CD1c-positive myeloid dendritic cell (primary cell): ENCODE measurements around the gene THRB.
"Not testable (repeated sequence)": the region's sequence is repeated elsewhere in the genome, so short reads cannot be mapped to it uniquely, and the experiment has no call there.

ENCODE experiments used
- DNase-seq: peaks from one replicate; pipeline ENCODE4 v3.0.0-alpha.2; 2016; ENCODE audit errors: extremely low spot score

THRB gene

DNA sequence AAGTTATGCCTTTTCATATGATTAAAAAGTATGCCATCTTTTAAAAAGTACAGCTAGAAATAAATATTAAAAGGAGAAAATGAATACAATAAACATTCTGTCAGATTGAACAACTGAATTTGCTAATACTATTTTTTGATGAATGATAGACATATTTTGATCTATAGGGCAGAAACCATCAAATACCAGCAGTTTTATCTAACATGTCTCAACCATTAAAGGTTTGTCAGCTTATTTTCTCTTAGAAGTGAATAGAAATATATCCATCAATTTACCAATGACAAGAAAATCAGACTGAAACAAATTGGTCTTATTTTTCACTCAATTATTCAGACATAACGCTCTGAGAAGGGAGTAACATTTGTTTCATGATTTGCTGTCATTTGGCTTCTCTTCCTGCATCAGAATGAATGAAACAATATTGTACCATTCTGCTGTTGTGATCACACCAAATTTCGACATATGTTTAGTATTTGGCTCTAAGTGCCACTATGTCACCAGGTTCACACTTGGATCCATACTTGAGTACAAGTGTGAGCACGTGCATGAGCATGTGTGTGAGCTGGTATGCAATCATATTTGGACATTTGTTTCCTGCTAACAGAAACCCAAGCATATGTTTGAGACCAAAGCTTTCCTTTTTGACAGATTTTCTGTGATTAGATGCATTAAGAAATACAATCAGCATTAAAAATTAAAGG lies 86.5 kb downstream of the THRB start:
- DNase-seq: no peak

- DNase-seq: no peak
Observed at GRCh38 chr3:24406900-24407299, 87.8 kb downstream of the THRB start.

DNA sequence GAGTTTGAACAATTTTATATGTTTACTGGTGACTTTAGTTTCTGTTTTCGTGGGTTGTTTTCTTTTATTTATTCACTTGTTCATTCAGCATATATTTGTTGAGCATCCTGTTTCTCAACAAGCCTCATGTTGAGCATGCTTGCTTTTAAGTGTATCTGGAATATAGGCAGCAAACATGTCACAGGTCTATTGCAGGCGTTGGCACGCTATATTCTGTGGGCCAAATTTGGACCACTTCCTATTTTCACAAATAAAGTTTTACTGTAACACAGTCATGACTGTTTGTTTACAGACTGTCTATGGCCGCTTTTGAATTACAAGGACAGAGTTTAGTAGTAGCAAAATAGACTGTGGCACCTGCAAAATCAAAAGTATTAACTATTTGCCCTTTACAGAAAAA lies 89.6 kb downstream of the THRB start:
- no peak for DNase-seq

DNA sequence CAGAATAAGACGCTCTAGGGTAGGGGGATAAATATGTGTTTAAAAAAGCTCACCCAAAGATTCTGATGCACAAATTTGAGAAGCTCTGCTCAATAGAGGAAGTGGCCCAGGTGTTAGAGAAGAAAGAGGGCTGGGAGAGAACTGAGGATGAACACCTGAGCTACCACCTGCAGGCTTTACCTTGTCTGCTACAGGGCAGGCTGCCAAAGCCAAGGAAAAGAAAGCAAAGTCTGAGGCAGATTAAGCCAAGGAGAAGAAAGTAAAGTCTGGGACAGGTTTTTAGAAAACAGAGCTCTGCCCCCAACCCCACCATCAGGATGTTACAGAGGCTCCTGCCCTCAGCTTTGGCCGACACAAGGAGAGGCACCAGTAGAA lies 92.9 kb downstream of the THRB start:
- no peak for DNase-seq

DNA sequence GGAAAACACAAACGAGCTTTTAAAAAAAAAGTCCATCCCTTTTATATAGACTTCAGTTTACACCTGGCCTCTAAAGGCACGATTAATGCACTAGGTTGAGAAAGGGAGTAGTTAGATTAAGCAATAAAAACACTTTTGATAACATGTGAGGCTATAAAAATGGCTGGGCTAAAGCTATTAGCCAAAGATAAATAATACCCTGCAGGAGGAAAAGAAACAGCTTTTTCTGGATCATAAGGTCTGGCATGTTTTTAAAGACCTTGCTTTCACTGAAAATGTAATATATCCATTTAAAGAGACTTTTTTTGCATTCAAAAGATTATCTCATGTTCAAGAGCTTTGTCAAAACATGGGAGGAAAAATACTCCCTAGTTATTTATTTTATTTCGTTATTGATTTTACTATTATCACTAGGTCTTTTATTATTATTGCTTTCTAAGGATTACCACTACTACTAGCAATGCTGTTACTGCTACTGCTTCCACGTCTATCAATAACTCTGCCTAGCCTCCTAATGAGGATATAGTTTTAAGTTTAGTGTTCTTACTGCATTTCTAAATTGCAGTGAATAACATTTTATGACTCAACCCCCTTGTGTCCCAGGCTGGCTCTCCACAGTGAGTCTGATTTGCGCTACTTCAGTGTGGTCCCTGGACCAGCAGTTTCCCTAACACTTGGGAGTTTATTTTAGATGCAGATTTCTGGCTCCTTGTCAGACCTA lies 93.4 kb downstream of the THRB start:
- no peak for DNase-seq

- no peak for DNase-seq
Observed at GRCh38 chr3:24400450-24400849, 94.2 kb downstream of the THRB start.

DNA sequence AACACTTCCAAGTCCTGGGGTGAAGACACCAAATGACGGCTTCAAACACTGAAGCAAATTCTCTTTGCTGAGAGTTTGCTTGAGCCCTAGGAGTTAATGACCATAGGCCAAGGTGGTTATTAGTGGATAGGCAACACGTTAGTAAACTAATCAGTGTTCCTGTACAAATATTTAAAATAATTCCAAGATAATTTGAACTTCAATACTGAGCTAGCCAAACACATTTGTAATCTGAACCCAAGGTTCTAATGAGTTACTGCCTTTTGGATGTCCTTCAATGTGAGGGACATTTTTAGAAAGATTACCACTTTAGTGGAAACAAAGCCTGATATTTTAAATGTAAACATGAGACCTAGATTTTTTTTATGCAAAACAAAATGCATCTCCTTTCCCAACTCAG lies 94.6 kb downstream of the THRB start:
- no peak for DNase-seq

DNA sequence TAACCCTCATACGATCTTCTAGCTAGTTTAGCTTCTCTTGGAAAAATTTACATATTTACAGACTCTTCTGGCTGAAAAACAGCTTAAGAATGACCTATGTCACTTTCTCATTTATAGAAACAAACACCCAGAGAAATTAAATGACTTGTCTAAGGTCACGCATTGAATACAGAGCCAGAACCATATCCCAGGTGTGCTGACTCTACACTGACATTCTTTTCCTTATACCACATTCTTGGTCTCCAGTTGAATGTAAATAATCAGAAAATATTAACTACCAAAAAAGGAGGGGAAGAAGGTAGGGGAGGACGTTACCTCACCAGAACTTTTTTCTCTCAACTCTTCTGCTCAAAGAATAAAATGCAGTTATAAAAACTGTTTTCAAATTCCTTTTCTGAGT lies 95.0 kb downstream of the THRB start:
- DNase-seq: no peak

DNA sequence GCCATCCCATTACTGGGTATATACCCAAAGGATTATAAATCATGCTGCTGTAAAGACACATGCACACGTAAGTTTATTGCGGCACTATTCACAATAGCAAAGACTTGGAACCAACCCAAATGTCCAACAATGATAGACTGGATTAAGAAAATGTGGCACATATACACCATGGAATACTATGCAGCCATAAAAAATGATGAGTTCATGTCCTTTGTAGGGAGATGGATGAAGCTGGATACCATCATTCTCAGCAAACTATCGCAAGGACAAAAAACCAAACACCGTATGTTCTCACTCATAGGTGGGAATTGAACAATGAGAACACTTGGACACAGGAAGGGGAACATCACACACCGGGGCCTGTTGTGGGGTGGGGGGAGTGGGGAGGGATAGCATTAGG lies 95.9 kb downstream of the THRB start:
- DNase-seq: not testable (repeated sequence)

DNA sequence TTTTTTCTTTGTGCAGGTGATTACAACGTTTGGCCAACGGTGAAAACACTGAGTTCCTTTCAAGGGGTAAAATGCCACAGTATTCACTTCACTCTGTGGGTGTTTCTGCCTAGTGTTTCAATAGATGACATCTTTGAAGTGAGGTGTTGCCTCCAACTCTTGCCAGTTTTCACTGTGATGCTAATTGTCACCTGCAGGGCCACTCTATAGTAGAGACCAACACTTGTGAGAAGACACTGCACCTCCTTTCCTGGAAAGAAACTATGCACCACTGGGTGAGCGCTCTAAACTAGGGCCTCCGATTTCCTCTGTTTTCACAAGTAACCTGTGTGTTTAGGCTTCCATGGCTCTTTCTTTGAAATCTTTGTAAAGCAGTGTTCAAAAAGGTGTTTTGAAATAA lies 98.3 kb downstream of the THRB start:
- no peak for DNase-seq

DNA sequence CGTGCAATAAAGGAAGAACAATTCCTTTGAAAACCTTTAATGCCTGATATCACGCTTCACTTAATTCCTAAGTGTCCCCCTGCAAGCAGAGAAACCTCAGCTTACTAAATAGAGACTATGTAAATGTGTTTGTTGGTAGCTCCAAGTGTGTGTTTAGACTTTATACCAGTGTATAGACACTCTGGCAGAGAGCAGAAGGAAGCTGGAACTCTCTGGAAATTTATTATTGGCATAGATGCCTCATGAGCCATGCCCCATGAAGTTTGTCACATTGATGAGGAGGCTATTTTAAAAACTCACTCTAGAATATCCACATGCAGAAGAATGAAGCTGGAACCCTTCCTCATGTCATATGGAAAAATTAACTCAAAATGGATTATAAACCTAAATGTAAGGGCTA lies 99.9 kb downstream of the THRB start:
- DNase-seq: no peak

DNA sequence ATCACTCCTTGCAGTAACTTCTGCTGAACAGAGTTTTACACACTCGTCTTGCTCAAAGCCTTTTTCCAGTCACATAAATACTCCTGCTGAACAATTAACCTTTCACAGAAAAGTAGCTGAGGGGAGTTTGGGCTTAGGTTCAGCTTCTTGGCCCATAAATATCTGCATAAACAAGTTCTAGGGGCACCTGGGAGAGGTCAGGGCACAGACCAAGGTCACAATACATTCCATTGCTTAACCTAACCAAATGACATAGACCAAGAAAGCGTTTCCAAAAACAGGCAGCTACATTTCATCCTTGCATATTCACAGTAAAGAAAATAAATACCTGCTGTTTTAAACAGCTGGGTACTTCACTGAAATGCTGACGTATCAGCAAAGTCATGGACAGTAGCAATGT lies 101.3 kb downstream of the THRB start:
- DNase-seq: no peak

DNA sequence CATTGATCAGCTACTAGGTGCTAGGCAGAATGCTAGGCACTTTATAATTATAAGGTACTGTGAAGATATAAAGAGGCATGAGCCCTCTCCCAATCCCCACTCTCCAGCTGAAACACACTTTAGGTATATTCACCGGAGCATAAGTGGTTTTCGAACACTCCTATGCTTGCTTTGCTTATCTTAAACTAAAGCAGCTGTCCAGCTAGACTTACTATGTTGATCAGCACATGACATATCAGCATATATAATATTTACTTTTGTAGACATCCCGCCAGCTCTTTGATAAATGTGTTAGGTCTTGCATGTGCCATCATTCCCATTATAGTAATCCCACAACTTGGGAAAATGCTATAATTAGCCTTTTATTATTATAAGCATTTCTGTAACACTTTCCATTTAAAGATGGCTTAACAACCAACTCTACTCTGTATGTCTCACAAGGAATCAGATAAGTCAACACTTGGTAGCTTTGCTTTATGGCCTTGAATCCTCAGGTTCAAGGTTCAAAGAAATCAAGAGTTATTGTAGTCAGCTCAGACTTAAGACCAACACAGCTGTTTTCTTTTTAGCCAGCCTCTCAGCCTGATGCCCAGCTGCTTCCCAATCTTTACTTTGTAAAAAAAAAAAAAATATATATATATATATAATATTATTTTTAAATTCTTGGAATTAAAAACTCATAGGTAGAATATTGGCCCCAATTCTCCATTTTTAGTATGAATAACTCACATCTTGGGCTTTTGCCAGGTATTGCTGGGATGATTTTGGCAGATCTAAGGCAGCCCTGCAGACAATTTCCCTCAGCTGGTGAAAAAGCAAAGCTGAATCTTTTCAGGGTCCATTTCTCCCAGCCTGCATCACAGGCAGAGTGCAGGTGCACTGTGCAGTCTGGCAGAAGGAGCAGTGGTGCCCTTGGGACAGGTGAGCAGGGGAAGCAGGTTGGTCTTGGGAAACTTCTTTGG lies 104.2 kb downstream of the THRB start:
- DNase-seq: no peak

DNA sequence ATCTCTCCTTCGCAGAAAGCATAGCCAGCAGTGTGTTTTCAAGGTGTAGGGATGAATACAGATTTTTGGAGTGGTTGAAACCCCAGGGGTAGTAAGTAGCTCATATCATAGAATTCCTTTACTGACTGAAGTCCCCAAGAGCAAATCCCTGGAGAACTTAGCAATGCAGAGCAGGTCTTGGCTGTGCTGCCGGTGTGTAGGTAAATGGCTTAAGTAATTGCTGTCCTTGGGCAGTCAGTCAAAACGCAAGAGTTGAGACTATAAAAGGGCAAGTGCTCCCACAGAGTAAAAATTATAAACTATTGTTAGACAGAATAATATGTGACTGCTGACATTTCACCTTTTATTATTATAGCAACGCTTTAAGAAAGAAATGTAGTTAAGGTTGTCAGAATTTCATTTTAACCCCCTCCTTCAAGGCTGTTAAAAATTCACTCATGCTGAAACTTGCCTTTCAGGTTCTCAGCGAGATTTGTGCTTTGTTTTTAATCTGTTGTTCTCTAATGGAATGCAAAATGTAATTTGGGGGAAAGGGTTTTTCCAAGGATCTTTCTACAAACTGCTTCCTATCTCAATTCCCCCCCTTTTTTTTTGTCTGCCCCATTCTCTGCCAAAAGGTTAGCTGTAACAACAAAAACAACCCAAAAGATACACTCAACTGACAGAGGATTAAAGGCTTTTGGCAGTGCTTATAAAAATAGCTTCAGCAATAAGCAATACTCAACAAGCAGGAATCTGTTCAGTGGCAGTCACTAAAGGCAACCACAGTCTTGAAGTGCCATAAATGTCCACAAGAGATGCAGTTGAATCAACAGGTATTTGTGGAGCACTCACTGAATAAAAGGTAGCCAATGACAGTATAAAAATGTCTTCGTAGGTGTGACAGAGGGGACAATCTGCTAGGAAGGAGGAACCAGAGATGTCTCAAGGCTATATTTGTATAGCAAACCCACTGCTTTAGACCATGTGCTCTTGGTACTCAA lies 105.3 kb downstream of the THRB start:
- DNase-seq: no peak

- no peak for DNase-seq
Observed at GRCh38 chr3:24388611-24389010, 106.0 kb downstream of the THRB start.

DNA sequence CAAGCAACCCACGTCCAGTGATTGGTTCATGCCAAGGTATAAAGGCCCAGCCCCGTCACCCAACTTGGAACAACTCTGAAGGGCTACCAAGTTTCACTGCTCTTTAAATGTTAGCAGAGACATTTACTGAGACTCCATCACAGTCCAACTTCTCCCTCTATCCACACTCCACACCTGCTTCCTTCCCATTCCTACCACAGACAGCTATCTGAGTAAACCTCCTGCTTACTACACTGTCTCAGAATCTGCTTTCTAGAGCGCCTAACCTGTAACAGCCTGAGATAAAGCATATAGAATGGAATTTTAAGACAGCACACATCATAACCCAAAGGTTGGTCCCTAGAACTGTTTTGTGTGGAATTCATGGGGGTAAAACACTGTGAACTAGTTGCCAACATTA lies 106.5 kb downstream of the THRB start:
- no peak for DNase-seq

- no peak for DNase-seq
Observed at GRCh38 chr3:24387493-24387892, 107.2 kb downstream of the THRB start.

- no peak for DNase-seq
Observed at GRCh38 chr3:24387000-24387399, 107.7 kb downstream of the THRB start.

DNA sequence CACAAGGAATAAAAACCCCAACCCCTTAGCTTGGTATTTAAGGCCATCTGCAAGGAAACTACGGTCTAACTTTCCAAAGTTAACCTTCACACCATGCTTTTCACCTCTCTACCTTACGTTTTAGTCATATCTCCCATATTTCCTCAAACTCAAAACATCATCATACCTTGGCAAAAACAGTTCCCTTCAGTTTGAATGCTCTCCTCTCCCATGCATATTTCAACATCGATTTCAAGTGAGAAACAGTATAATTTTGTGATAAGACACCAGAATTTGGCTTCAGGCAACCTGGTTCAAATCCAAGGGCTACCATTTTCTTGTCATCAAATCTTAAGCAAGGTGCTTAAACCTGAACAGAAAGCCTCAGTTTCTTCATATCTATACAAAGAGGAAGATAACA lies 108.2 kb downstream of the THRB start:
- no peak for DNase-seq

DNA sequence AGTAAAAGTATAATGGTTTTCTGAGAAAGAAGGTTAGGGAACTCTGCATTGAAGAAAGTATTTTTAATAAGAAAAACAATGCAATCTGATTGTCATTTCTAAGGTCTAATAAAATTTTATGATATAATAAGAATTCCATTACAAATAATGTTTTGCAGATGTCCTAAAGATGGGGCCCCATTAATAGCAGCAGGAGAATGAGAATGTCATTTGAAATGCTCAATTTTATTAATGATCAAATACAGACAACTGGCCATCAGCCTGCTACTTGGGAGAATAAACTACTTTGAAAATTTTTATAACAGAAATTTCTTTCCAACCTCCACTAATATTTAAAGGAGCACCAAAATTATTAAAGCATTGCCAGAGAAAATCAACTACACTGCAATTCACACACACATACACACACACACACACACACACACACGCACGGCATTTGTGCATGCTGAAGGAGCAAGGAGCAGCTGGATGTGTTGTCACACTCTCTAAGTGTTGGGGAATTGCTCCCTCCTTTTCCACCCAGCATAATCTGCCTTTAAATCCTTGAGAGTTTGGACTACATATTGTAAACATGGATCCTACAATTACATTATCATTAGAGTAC lies 109.5 kb downstream of the THRB start:
- DNase-seq: no peak

GRCh38 chr3:24382647-24383046 lies 112.0 kb downstream of the THRB start:
- no peak for DNase-seq
